Endothelial cell of umbilical vein (primary cell): Measurements from ENCODE around the gene RANBP3. TPM values are rescaled to one million over a fixed set of nuclear protein-coding genes. Genes with fewer than 3 reads are reported as not detected.

Experiments used
- BruUV-seq: library from RNA; stranded (reverse); fragments of 400-500 nt; replicated peaks from 2 replicates; lab custom pipeline; 2021; lab: Mats Ljungman, UMichigan
- CTCF ChIA-PET: fragments of 300-600, 350-600 bp; sonication (Branson Sonifier 250); formaldehyde crosslinking; loops from one replicate; lab custom pipeline; 2021; ENCODE audit warnings: antibody characterized with exemption, inconsistent platforms; lab: Charles Lee
- POLR2A ChIA-PET: fragments of 300-600, 350-600 bp; sonication (Branson Sonifier 250); formaldehyde crosslinking; loops from one replicate; lab custom pipeline; 2021; ENCODE audit warnings: antibody characterized with exemption, inconsistent platforms; lab: Charles Lee
- DNase-seq: peaks from one replicate; pipeline ENCODE4 v3.0.0-alpha.2; 2011; ENCODE audit warnings: low read depth, low spot score
- FAIRE-seq: peaks from 2 replicates; lab custom pipeline; 2011; peaks lifted over from hg19 to GRCh38; lab: Jason Lieb, UNC
- H2AFZ ChIP-seq: 2 replicates; pipeline ENCODE4 v1.6.0; 2012; ENCODE audit warnings: low read depth, low read length, control low read depth, inconsistent platforms
- H3K27ac ChIP-seq: 2 replicates; pipeline ENCODE4 v1.5.1; 2011; ENCODE audit warnings: low read depth, mild to moderate bottlenecking, control low read depth, low read length, moderate library complexity; ENCODE audit not compliant: insufficient read depth
- H3K27me3 ChIP-seq, 2 experiments: 2 replicates each; pipeline versions ENCODE4 v1.6.0 to v1.6.1; 2011; ENCODE audit warnings: low read length in 2 of 2, mixed read lengths in 1 of 2; ENCODE audit not compliant: control insufficient read depth in 2 of 2, insufficient read depth in 2 of 2
- H3K36me3 ChIP-seq, 2 experiments: 2 replicates in 1 of 2; 3 replicates in 1 of 2; pipeline ENCODE4 v1.5.1; 2011; ENCODE audit warnings: low read length in 2 of 2, mild to moderate bottlenecking in 1 of 2, moderate library complexity in 1 of 2; ENCODE audit not compliant: control insufficient read depth in 2 of 2, insufficient read depth in 2 of 2; ENCODE audit errors: extremely low read depth in 1 of 2
- H3K4me1 ChIP-seq: 3 replicates; pipeline ENCODE4 v1.5.1; 2011; ENCODE audit warnings: mild to moderate bottlenecking, low read length; ENCODE audit not compliant: control insufficient read depth, insufficient read depth; ENCODE audit errors: extremely low read depth
- H3K4me2 ChIP-seq: 2 replicates; pipeline ENCODE4 v1.6.1; 2011; ENCODE audit warnings: low read length, control low read depth, mixed read lengths; ENCODE audit not compliant: insufficient read depth
- H3K4me3 ChIP-seq, 3 experiments: fragments of 200-600 bp in 1 of 3; sonication (generic), shearing (Covaris generic) in 1 of 3; replicated peaks in 1 of 3; 2 replicates each; pipeline ENCODE4 v1.5.1; 2011 to 2016; ENCODE audit warnings: control low read depth in 3 of 3, low read length in 3 of 3, mild to moderate bottlenecking in 2 of 3, inconsistent platforms in 1 of 3, low read depth in 1 of 3, moderate library complexity in 1 of 3; ENCODE audit not compliant: insufficient read depth in 1 of 3
- H3K79me2 ChIP-seq: 2 replicates; pipeline ENCODE4 v1.6.0; 2012; ENCODE audit warnings: low read length, inconsistent platforms; ENCODE audit not compliant: control insufficient read depth, insufficient read depth
- H3K9ac ChIP-seq: replicated peaks from 2 replicates; pipeline ENCODE3; 2011; ENCODE audit warnings: low read length, control low read depth; ENCODE audit not compliant: insufficient read depth; ENCODE audit errors: extremely low read depth
- H3K9me1 ChIP-seq: replicated peaks from 3 replicates; pipeline ENCODE4 v1.6.0; 2011; ENCODE audit warnings: mild to moderate bottlenecking, low read length; ENCODE audit not compliant: control insufficient read depth, insufficient read depth; ENCODE audit errors: extremely low read depth
- H3K9me3 ChIP-seq: replicated peaks from 2 replicates; pipeline ENCODE4 v1.5.1; 2012; ENCODE audit warnings: low read length, inconsistent platforms; ENCODE audit not compliant: control insufficient read depth, insufficient read depth
- H4K20me1 ChIP-seq: replicated peaks from 2 replicates; pipeline ENCODE3; 2011; ENCODE audit warnings: mild to moderate bottlenecking, low read length; ENCODE audit not compliant: control insufficient read depth, insufficient read depth; ENCODE audit errors: extremely low read depth
- CTCF ChIP-seq, 2 donors: IDR thresholded peaks; 1 replicate in 1 of 2; 2 replicates in 1 of 2; pipeline ENCODE4 v1.5.1; 2011; ENCODE audit warnings: low read length in 2 of 2, mild to moderate bottlenecking in 2 of 2, moderate library complexity in 2 of 2, control low read depth in 1 of 2, inconsistent platforms in 1 of 2, low read depth in 1 of 2; ENCODE audit not compliant: insufficient read depth in 1 of 2; ENCODE audit errors: extremely low read depth in 1 of 2
- EZH2 ChIP-seq: IDR thresholded peaks from 2 replicates; pipeline ENCODE4 v1.6.1; 2012; ENCODE audit warnings: borderline replicate concordance, low read depth, mild to moderate bottlenecking, moderate library complexity, low read length, inconsistent platforms; ENCODE audit not compliant: severe bottlenecking
- FOS ChIP-seq: IDR thresholded peaks from 2 replicates; pipeline ENCODE4 v1.6.1; 2011; ENCODE audit warnings: mild to moderate bottlenecking, low read length, moderate library complexity, borderline replicate concordance; ENCODE audit not compliant: insufficient read depth
- GATA2 ChIP-seq: IDR thresholded peaks from 2 replicates; pipeline ENCODE4 v1.7.0; 2011; ENCODE audit warnings: low read depth, mild to moderate bottlenecking, moderate library complexity, mixed read lengths, low read length; ENCODE audit not compliant: insufficient read length, insufficient read depth
- JUN ChIP-seq: IDR thresholded peaks from 2 replicates; pipeline ENCODE4 v1.6.1; 2011; ENCODE audit warnings: borderline replicate concordance, low read depth; ENCODE audit not compliant: insufficient read length, insufficient read depth
- MAX ChIP-seq: IDR thresholded peaks from 2 replicates; pipeline ENCODE4 v1.6.1; 2011; ENCODE audit not compliant: insufficient read depth, insufficient read length
- MYC ChIP-seq: IDR thresholded peaks from one replicate; pipeline ENCODE4 v1.6.1; 2011; ENCODE audit warnings: mild to moderate bottlenecking, low read depth, low read length
- POLR2A ChIP-seq: IDR thresholded peaks from 2 replicates; pipeline ENCODE4 v1.6.1; 2012; ENCODE audit warnings: low read depth, mild to moderate bottlenecking, control low read depth, low read length
- POLR2AphosphoS5 ChIP-seq: IDR thresholded peaks from 2 replicates; pipeline ENCODE4 v1.6.1; 2012; ENCODE audit warnings: low read depth, mild to moderate bottlenecking, control low read depth, low read length, moderate library complexity; ENCODE audit not compliant: insufficient read depth
- dilution Hi-C: fragments of 300-500 bp; cut with MboI; formaldehyde crosslinking; loops from one replicate; pipeline ENCODE4 v1.15.0; 2019; ENCODE audit warnings: low sequenced_read_pairs; ENCODE audit not compliant: extremely low pct_ligation_motif_present
- intact Hi-C: fragments of 100-400 bp; cut with micrococcal nuclease; formaldehyde crosslinking; loops from one replicate; pipeline ENCODE4 v1.10.0; 2022
- polyA plus RNA-seq, 4 experiments: library from polyadenylated mRNA; depleted of rRNA in 3 of 4; stranded (reverse) in 3 of 4; unstranded in 1 of 4; fragments of >200 nt; gene quantifications; 2 replicates each; pipeline versions ENCODE4 v1.2.1 to v1.2.3, GENCODE V29; 2011 to 2012; ENCODE audit warnings: missing spikeins in 1 of 4
- total RNA-seq: library from RNA; stranded (reverse); gene quantifications from 2 replicates; pipeline ENCODE4 v1.2.3, GENCODE V29; 2021

Gene RANBP3
- total and polyA plus RNA-seq, 2 donors (not counting 3 experiments of a cell fraction or from before 2014, with no cell fraction given): 72.3 to 85.3 TPM

GRCh38 chr19:5877882-5878281 lies 100.1 kb downstream of the RANBP3 start:
- peaks cover 0 to 3% of the 10 kb centered on the region in 2 experiments for H3K27me3 ChIP-seq
- no peak overlapping the region for H3K27ac ChIP-seq
- dilution Hi-C loops (no loop called here), intact Hi-C loops (no loop called here)
- no peaks in the 10 kb centered on the region for H4K20me1 ChIP-seq
- H3K9me1 ChIP-seq: no peaks in the 10 kb centered on the region
- no peaks in the 10 kb centered on the region for H3K4me1 ChIP-seq
- no peaks in the 10 kb centered on the region for H3K79me2 ChIP-seq
- DNase-seq (no peak), FAIRE-seq (no peak)
- BruUV-seq: no TSS peak
- TF ChIP-seq GATA2 (no peak), CTCF (IDR thresholded peaks at IDR 0.05; ENCODE audit: extremely low read depth in 1 of 2, insufficient read depth in 1 of 2, low read depth in 1 of 2, low read length in 2 of 2) (no peak), POLR2A (no peak), JUN (no peak), MAX (no peak), POLR2AphosphoS5 (no peak), EZH2 (no peak), FOS (no peak), MYC (no peak)
- POLR2A ChIA-PET: no interaction called here
- no peaks in the 10 kb centered on the region for H3K9me3 ChIP-seq
- H3K4me3 ChIP-seq: no peak overlapping the region
- CTCF ChIA-PET: interaction anchor here (1.0 kb wide), 1 partner anchor 74 kb away, joined by 3 read pairs; no protein-coding TSS in a partner anchor
- H3K36me3 ChIP-seq: no peaks in the 10 kb centered on the region
- no peak overlapping the region for H3K4me2 ChIP-seq
- H3K9ac ChIP-seq: no peak overlapping the region
- no peak overlapping the region for H2AFZ ChIP-seq
